GM23338 (cell line): ENCODE data around the gene EEF2KMT. TPM values are rescaled to one million over a fixed set of nuclear protein-coding genes. Genes with fewer than 3 reads are reported as not detected.
"Not testable (repeated sequence)": the region's sequence is repeated elsewhere in the genome, so short reads cannot be mapped to it uniquely, and the experiment has no call there.

Source experiments
- ATAC-seq: fragments of 200-7000 bp; cut with Tn5 transposase; 3 replicates; pipeline ENCODE4 v1.9.1; 2020
- DNase-seq: peaks from one replicate; pipeline ENCODE4 v3.0.0-alpha.2; 2015; ENCODE audit warnings: low spot score
- H2AFZ ChIP-seq: fragments of 200-600 bp; sonication (generic); 2 replicates; pipeline ENCODE4 v1.8.0; 2016; ENCODE audit warnings: antibody characterized with exemption, mild to moderate bottlenecking, moderate library complexity
- H3F3A ChIP-seq: fragments of 200-600 bp; sonication (generic); replicated peaks from 2 replicates; pipeline ENCODE4 v1.8.0; 2017; ENCODE audit warnings: antibody characterized with exemption, mixed run types, low read depth
- H3K27ac ChIP-seq: fragments of 200-600 bp; sonication (generic); 2 replicates; pipeline ENCODE4 v1.6.1; 2016; ENCODE audit warnings: low read depth
- H3K27me3 ChIP-seq: fragments of 200-600 bp; sonication (generic); 2 replicates; pipeline ENCODE4 v1.8.0; 2016; ENCODE audit warnings: mild to moderate bottlenecking, mixed run types, moderate library complexity; ENCODE audit not compliant: insufficient read depth
- H3K36me3 ChIP-seq: fragments of 200-600 bp; sonication (generic); 2 replicates; pipeline ENCODE4 v1.8.0; 2016; ENCODE audit warnings: mild to moderate bottlenecking; ENCODE audit not compliant: insufficient read depth
- H3K4me1 ChIP-seq: fragments of 200-600 bp; sonication (generic); 2 replicates; pipeline ENCODE4 v1.8.0; 2016; ENCODE audit warnings: mild to moderate bottlenecking, moderate library complexity; ENCODE audit not compliant: insufficient read depth
- H3K4me2 ChIP-seq: fragments of 200-600 bp; sonication (generic); 2 replicates; pipeline ENCODE4 v1.7.1; 2017; ENCODE audit warnings: mixed run types
- H3K4me3 ChIP-seq: fragments of 200-600 bp; sonication (generic); 2 replicates; pipeline ENCODE4 v1.6.1; 2016; ENCODE audit warnings: mixed run types
- H3K79me2 ChIP-seq: fragments of 200-600 bp; sonication (generic); replicated peaks from 2 replicates; pipeline ENCODE4 v1.8.0; 2017; ENCODE audit warnings: mild to moderate bottlenecking; ENCODE audit not compliant: insufficient read depth
- H3K9me2 ChIP-seq: fragments of 200-600 bp; sonication (generic); 2 replicates; pipeline ENCODE4 v1.8.0; 2017; ENCODE audit not compliant: insufficient read depth
- H4K20me1 ChIP-seq: fragments of 200-600 bp; sonication (generic); replicated peaks from 2 replicates; pipeline ENCODE4 v1.8.0; 2017; ENCODE audit warnings: mild to moderate bottlenecking; ENCODE audit not compliant: insufficient read depth
- H3K27ac Mint-ChIP-seq: 2 replicates; pipeline ENCODE4 v1.8.0; 2020; ENCODE audit warnings: inconsistent platforms, mild to moderate bottlenecking, moderate library complexity, mixed read lengths
- H3K27me3 Mint-ChIP-seq: 3 replicates; pipeline ENCODE4 v1.8.0; 2022; ENCODE audit warnings: low read depth, mild to moderate bottlenecking, moderate library complexity, mixed read lengths, inconsistent platforms; ENCODE audit not compliant: insufficient read depth, poor library complexity
- H3K36me3 Mint-ChIP-seq: 3 replicates; pipeline ENCODE4 v1.8.0; 2021; ENCODE audit warnings: low read depth, mild to moderate bottlenecking, inconsistent platforms, moderate library complexity, mixed read lengths
- H3K4me1 Mint-ChIP-seq: 3 replicates; pipeline ENCODE4 v1.8.0; 2020; ENCODE audit warnings: mild to moderate bottlenecking, inconsistent platforms, mixed read lengths
- H3K4me3 Mint-ChIP-seq: 3 replicates; pipeline ENCODE4 v1.8.0; 2021; ENCODE audit warnings: moderate library complexity, mild to moderate bottlenecking, inconsistent platforms, mixed read lengths
- H3K9me3 Mint-ChIP-seq: 3 replicates; pipeline ENCODE4 v1.8.0; 2020; ENCODE audit warnings: moderate library complexity, mild to moderate bottlenecking, inconsistent platforms, mixed read lengths
- CREB1 ChIP-seq: fragments of 250-450 bp; sonication (Bioruptor Pico); IDR thresholded peaks from 2 replicates; pipeline ENCODE4 v1.5.0; 2020; ENCODE audit warnings: low read depth, mild to moderate bottlenecking, moderate library complexity
- POLR2AphosphoS5 ChIP-seq: IDR thresholded peaks from 2 replicates; pipeline ENCODE4 v1.6.1; 2016; ENCODE audit warnings: antibody characterized with exemption, low read depth
- polyA plus RNA-seq: library from polyadenylated mRNA; unstranded; fragments of >200 nt; fragmentation: Nextera tagmentation; extraction: Ambion mirVana; gene quantifications from 2 replicates; pipeline ENCODE4 v1.2.1, GENCODE V29; 2016
- total RNA-seq: library from RNA; depleted of rRNA; stranded (reverse); fragments of >200 nt; shearing (Covaris generic); gene quantifications from 2 replicates; pipeline ENCODE4 v1.2.3, GENCODE V29; 2014

EEF2KMT gene
- total and polyA plus RNA-seq, 2 experiments from 2014 or later = 24.0 to 37.1 TPM

GRCh38 chr16:5098221-5099159 is 895 bp upstream of the EEF2KMT start:
- Mint-ChIP-seq H3K27me3 (peaks cover 18% of the 10 kb centered on the region), H3K36me3 (peaks cover 11% of the 10 kb centered on the region), H3K4me1 (peaks cover 29% of the 10 kb centered on the region), H3K27ac (peak overlapping the region; percentile 97), H3K4me3 (peak overlapping the region; percentile 92)
- not testable (repeated sequence) for H3K9me3 Mint-ChIP-seq, H4K20me1 ChIP-seq, H3F3A ChIP-seq, H3K79me2 ChIP-seq, H3K4me1 ChIP-seq, H3K27me3 ChIP-seq, H3K36me3 ChIP-seq, H3K27ac ChIP-seq, H3K9me2 ChIP-seq
- ATAC-seq (peak; percentile 28; the same call in 2 of the 3 replicates), DNase-seq (peak; percentile 98)
- H3K4me2 ChIP-seq = peak overlapping the region; percentile 94
- peak; percentile 41; the same call in 1 of the 2 replicates for TF ChIP-seq POLR2AphosphoS5
- TF ChIP-seq CREB1 (CRISPR knock-in tag) = 0 out of 2 replicates have a peak, but pooled peaks have one; percentile 33
- H3K4me3 ChIP-seq = peak overlapping the region; percentile 83
- peak overlapping the region; percentile 63; the same call in 1 of the 2 replicates for H2AFZ ChIP-seq

- DNase-seq = peak; percentile 42
- Histone ChIP-seq H3K4me2 (peak overlapping the region; percentile 84), H3K4me3 (peak overlapping the region; percentile 81)
- H3K27me3 ChIP-seq, H3K27ac ChIP-seq, H3K4me1 ChIP-seq, H2AFZ ChIP-seq, H3K36me3 ChIP-seq, H3K79me2 ChIP-seq, ATAC-seq, H3K9me2 ChIP-seq, H3F3A ChIP-seq, H3K9me3 Mint-ChIP-seq, H4K20me1 ChIP-seq: not testable (repeated sequence)
- peak overlapping the region; percentile 92 for H3K4me3 Mint-ChIP-seq
- H3K36me3 Mint-ChIP-seq = peaks cover 23% of the 10 kb centered on the region
- H3K27me3 Mint-ChIP-seq = peaks cover 13% of the 10 kb centered on the region
- peak overlapping the region; percentile 96 for H3K27ac Mint-ChIP-seq
- peaks cover 33% of the 10 kb centered on the region for H3K4me1 Mint-ChIP-seq
Measured at GRCh38 chr16:5097061-5097469, 530 bp downstream of the EEF2KMT start.

GRCh38 chr16:5096437-5097060 is 1.0 kb downstream of the EEF2KMT start:
- ATAC-seq, H3K79me2 ChIP-seq, H2AFZ ChIP-seq, DNase-seq, H3K27ac ChIP-seq, H3K27me3 ChIP-seq, H4K20me1 ChIP-seq, H3F3A ChIP-seq, H3K4me1 ChIP-seq, H3K9me3 Mint-ChIP-seq, H3K9me2 ChIP-seq, H3K36me3 ChIP-seq: not testable (repeated sequence)
- Histone ChIP-seq H3K4me2 (peak overlapping the region; percentile 84), H3K4me3 (peak overlapping the region; percentile 81)
- H3K27me3 Mint-ChIP-seq = peaks cover 13% of the 10 kb centered on the region
- peaks cover 35% of the 10 kb centered on the region for H3K4me1 Mint-ChIP-seq
- peak overlapping the region; percentile 92 for H3K4me3 Mint-ChIP-seq
- H3K27ac Mint-ChIP-seq = peak overlapping the region; percentile 96; the same call in 1 of the 2 replicates
- peaks cover 28% of the 10 kb centered on the region for H3K36me3 Mint-ChIP-seq

- H3K27ac ChIP-seq, ATAC-seq, H3K27me3 Mint-ChIP-seq, H3K9me2 ChIP-seq, H3K79me2 ChIP-seq, H3K4me1 ChIP-seq, H3K4me3 Mint-ChIP-seq, H3K4me2 ChIP-seq, H3F3A ChIP-seq, H4K20me1 ChIP-seq, H3K4me3 ChIP-seq, DNase-seq, H3K9me3 Mint-ChIP-seq, H2AFZ ChIP-seq, H3K27me3 ChIP-seq, H3K36me3 ChIP-seq: not testable (repeated sequence)
- peaks cover 25% of the 10 kb centered on the region for H3K4me1 Mint-ChIP-seq
- peak overlapping the region; percentile 15; the same call in 1 of the 2 replicates for H3K27ac Mint-ChIP-seq
- peaks cover 39% of the 10 kb centered on the region for H3K36me3 Mint-ChIP-seq
Measured at GRCh38 chr16:5095145-5095830, 2.3 kb downstream of the EEF2KMT start.

GRCh38 chr16:5093746-5094145 is 3.8 kb downstream of the EEF2KMT start:
- H3K36me3 ChIP-seq, H3K4me3 Mint-ChIP-seq, H3K27me3 Mint-ChIP-seq, H3K9me2 ChIP-seq, H3K27ac Mint-ChIP-seq, ATAC-seq, H3K27me3 ChIP-seq, H3K4me3 ChIP-seq, H3K27ac ChIP-seq, H4K20me1 ChIP-seq, H2AFZ ChIP-seq, H3F3A ChIP-seq, H3K9me3 Mint-ChIP-seq, H3K4me1 ChIP-seq, H3K4me2 ChIP-seq, H3K79me2 ChIP-seq, DNase-seq: not testable (repeated sequence)
- peaks cover 53% of the 10 kb centered on the region for H3K36me3 Mint-ChIP-seq
- peaks cover 16% of the 10 kb centered on the region for H3K4me1 Mint-ChIP-seq
